SHP77 (cell line): ENCODE results near the gene MTNR1A.

Experiments used
- DNase-seq, 2 experiments: peaks; one replicate each; lab custom pipeline; 2025; lab: John Stamatoyannopoulos, UW

Gene MTNR1A

GRCh38 chr4:186487726-186488125 is 67.6 kb downstream of the MTNR1A start:
- no peak for DNase-seq

DNA sequence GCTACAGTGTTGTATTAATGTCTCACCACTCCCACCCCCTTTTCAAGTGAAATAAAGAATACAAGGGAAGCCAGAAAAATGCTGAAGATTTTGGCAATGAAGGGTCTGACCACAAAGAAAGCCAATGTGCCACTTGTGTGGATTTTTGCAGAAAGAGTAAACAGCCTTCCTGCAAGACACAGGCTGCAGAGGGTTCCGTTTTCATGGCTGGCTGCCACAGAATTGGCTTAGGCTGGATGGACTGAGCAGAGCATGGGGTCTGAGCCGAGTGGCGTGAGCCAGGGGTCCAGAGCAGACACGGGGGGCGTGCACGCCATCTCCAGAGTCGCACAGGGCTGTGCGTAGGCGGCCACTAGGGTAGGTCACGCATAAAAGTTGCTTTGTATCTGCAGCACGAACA is 69.2 kb downstream of the MTNR1A start:
- DNase-seq: no peak

DNA sequence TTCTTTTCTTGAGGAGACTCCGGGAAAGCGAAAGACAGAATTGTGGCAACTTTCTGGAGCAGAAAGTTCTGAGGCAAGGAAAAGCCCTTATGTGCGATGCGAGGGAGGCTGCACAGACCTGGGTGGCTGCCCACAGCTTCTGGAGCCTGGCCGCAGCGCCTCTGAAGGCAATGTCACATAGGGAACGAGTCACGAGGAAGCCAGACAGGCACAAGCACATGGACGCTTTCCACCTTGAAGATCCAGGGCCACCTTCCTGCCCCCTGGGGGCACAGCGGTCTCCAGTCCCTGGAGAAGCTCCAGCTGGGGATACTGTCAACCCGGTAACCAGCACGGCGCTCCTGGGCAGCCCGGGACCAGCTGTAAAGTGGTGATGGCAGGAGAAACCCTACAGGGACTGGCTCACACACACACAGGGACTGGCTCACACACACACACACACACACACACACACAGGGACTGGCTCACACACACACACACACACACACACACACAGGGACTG is 69.8 kb downstream of the MTNR1A start:
- DNase-seq: no peak

GRCh38 chr4:186485150-186485549 is 70.2 kb downstream of the MTNR1A start:
- DNase-seq: no peak

- DNase-seq: no peak
Observed at GRCh38 chr4:186483656-186484055, 71.7 kb downstream of the MTNR1A start.
